Activated effector memory CD4-positive, alpha-beta T cell treated with Interleukin-2 at 50 U/mL for 16 hours (primary cell): ENCODE results near the gene MTFMT.
"Not testable (repeated sequence)": the region's sequence is repeated elsewhere in the genome, so short reads cannot be mapped to it uniquely, and the experiment has no call there.

Experiments used
- DNase-seq: peaks from one replicate; pipeline ENCODE4 v3.0.0-alpha.2; 2020

Gene MTFMT

DNA sequence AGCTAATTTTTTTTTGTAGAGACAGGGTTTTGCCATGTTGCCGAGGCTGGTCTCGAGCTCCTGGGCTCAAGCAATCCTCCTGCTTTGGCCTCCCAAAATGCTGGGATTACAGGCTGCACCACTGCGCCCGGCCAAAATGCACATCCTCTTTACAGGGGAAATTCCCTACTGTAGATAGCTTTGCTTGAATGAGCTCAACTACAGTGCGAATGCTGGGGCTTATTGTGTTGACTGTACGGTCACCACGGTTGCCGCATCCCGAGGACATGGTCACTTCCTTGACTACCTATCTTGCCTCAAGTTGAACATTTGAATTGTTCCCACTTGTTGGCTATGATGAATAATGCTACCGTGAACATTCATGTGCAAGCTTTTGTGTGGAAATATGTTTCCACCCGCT is 5.3 kb upstream of the MTFMT start:
- DNase-seq, result no peak

DNA sequence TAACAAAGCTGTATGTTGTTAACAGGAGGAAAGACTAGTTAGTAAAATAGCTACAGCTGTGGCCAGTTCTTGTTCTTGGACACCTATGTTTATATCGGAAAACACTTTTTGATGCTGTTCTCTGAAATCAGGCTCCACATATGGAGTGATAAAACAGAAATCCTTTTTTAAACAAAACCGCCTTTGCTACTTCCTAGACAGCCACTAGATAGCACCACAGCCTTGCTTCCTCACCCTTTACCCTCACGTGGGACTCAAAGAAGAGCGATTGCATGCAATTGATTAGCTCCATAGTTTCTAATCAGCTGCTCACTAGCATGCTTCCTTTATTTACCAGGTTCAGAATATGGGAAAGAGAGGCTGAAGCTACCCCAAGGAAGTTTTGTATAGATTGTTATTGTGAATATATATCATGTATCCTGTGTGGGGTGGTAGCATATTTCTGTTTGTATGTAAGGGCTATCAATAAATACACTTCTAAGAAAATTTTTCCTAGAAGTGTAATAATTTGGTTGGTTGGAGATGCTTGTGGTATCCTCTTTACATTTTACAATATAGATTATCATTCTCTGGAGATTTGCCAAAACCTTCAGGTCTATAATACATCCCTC is 4.3 kb upstream of the MTFMT start:
- no peak for DNase-seq

DNA sequence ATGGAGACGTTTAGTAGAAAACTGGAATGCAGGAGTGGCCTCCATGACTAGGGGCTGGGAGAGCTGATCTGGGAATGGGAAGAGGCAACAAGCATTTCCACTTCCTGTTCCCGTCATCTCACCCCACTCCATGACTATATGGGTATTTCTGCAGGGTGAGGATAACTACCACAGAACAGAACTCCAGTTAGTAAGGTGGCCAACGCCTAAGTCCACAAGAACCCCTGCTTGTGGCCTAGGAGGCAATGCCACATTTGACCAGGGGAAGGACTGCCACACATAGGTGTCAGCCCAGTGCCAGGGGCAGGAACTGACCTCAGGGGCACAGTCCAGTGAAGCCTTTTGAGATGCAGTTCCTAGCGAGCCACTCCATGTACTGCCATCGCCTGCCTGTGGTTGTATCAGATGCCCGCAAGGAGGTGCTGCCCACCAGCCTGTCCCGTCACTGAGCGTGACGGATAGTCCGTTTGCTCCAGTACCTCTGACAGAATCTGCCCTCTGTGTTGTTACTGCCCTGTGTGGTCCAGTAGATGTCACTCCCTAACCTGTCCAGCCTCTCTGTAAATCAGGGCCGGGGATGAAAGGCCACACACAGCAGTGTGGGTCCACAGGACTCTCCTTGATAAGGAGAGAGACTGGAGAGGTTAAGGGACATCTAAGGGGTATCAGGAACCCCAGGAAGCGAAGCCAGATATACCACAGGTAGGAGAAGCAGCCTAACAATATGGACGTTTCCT is 3.5 kb upstream of the MTFMT start:
- DNase-seq, result no peak

DNA sequence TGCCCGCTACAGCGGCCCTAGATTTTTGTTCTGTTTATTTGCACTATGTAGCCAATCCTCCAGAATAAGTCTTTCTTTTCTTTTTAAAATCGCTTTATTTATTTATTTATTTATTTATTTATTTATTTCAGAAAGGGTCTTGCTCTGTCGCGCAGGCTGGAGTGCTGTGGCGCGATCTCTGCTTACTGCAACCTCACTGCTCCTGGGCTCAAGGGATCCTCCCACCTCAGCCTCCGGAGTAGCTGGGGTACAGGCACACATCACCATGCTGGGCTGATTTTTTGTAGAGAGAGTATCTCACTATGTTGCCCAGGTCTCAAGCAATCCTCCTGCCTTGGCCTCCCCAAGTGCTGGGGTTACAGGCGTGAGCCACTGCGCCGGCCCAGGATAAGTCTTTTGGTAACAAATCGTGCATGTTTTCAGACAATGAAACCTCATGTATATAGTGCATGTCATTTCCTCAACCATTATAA is 333 bp upstream of the MTFMT start:
- no peak for DNase-seq

DNA sequence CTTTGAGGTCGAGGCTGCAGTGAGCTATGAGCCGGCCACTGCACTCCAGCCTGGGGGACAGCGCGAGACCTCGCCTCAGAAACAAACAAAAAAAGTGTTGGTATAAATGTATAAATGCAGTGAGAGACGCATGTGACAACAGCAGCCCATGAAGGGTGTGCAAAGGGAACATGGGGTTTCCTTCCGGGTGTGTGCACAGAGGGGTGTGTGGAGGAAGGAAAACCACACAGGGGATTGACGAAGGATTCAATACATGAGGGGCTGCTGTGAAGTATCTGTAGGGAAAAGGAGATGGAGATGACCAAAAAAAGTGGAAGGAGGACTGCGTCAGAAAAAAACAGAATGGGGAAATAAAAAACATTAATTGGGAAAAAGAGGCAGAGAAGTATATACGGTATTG is 1.1 kb downstream of the MTFMT start:
- no peak for DNase-seq

DNA sequence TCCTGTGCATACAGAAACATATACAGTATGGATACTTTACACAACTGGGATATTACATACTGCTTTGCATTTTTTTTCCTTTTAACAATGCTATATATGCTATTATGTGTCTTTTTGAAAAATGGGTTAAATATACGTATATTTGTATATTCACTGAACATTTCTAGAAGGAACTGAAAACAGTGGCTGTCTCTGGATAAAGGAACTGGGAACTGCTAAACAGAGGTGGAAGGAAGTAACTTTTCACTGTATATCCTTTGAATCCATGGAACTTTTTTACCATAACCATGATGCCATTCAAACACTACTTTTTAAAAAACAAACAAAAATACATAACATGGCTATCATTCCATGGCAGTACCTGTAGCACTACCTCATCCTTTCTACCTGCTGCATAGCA is 1.8 kb downstream of the MTFMT start:
- no peak for DNase-seq

DNA sequence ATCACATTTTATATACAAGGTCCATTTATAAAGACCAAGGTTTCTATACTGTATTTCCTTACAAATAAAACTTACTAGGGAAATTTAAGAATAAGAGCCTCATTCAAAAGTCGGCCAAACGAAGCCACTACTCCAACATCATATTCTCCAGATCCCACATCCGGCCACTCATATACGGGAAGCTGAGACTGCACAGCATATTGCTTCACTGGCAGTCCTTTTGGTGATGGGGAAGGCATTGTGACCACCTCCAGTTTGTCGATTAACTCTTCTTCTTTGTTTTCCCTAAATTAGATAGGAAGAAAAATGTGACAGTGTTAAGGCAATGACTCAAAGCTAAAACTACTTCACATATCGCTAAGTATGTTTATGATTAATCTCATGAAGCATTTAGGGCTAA is 2.7 kb downstream of the MTFMT start:
- no peak for DNase-seq

DNA sequence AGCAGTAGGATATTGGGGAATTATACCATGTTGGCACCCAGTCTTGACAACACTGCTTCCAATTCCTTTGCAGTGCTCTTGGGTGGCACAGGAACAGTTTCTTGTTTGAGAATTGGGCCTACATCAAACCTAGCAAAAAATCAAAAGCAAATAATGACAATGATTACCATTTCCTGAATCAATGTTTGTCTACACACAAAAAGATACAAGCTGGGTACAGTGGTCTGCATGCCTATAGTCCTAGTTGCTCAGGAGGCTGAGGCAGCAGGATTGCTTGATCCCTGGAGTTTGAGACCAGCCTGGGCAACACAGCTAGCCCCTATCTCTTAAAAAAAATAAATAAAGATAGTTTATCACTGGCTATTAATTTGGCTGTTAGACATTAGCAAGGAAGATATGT is 8.0 kb downstream of the MTFMT start:
- DNase-seq, result no peak

DNA sequence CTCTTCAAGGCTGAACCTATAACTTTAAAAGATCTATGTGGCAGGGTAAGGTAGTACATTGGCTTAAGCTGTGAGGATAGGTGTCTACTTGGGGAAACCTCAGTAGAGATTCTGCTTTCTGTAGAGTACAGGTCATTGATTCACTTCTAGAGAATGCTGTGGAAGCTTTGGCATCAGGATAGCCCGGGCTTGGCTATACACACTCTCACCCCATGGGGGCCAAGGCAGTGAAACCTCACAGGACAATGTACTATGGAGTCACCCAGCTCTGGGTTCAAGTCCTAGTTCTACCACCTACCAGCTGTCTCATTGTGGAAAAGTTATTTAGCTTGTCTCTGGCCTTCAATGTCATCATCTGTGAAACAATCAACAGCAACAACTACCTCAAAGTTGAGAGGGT is 9.0 kb downstream of the MTFMT start:
- no peak for DNase-seq

DNA sequence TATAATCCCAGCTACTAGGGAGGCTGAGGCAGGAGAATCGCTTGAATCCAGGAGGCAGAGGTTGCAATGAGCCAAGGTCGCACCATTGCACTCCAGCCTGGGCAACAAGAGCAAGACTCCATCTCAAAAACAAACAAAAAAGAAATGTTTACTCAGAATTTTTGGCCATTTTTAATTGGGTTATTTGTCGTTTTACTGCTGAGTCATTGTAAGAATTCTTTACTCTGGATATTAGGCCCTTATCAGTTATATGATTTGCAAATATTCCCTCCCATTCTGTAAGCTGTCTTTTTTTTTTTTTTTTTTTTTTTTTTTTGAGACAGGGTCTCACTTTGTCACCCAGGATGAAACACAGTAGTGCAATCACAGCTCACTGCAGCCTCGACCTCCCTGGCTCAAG is 18.2 kb downstream of the MTFMT start:
- DNase-seq, result not testable (repeated sequence)

DNA sequence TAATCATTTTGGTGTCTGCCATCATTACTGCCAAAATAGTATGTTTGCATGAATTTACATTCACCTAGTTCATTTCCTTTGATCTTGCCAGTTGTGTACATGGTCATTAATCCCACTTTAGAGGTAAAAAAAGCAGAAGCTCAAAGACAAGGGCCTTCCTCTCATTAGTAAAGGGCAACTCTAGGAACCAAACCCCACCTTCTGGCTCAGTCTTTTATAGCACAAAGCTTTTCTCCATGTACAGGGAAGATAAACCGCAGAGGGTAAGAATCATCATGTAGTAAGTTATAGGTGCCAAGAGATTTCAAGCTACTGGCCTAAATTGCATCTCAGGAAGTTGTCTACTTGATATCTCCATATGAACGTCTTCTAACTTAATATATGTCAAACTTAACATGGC is 20.5 kb downstream of the MTFMT start:
- no peak for DNase-seq

DNA sequence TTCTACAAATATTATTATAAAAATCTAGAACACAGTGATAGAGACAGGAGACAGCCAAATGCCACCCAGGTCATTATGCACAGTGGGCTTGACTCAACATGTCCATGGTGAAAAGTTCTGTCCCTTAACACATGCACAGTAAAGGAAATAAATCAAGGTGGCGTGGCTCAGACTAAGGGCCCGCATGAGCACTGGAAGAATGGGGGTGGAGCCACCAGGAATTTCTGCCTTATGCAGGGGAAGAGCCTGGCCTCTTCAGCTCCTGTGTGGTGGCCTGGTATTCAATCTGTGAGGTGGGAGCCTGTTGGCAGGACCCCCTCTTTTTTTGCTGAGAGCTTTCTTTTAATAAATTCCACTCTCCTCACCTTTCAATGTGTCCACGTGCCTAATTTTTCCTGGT is 22.6 kb downstream of the MTFMT start:
- DNase-seq, result no peak

DNA sequence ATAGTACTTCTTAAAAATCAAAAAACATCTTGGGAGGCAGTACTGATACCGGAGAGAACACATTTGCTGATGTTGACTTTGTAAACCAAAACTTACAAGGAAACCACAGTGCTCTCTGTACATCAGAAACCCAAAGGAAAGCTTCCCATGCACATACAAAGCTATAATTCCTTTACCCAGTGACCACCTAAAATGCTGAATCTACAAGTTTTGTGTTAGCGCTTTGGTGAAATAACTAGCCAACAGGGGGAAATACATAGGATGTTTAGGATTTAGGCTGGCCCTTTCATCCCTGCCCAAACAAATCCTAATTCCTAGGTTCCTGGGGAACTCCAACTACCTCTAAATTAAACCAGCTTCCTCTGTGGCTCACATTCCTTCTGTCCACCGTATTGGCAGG is 24.4 kb downstream of the MTFMT start:
- no peak for DNase-seq

DNA sequence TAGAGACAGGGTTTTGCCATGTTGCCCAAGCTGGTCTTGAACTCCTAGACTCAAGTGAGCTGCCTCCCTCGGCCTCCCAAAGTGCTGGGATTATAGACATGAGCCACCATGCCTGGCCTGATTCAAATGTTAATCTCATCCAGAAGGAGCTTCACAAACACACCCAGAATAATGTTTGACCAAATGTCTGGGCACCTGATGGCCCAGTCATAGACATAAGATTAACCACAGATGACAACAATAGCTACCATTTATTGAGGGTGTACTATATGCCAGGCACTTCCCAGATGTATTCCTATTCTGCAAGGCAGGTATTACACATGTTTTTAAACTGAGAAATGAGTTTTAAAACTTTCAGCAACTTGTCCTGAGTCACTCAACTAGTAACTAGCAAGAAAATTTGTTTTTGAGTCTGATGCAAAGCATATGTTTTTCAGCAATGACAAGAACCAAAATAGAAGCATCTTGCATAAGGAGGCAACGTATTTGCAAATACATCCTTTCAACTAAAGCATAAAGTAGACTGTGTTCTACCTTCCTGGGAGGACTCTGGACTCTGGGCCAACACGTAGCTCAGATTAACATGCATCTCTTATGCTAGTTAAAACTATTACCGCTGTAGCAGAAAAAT is 31.6 kb downstream of the MTFMT start:
- no peak for DNase-seq

DNA sequence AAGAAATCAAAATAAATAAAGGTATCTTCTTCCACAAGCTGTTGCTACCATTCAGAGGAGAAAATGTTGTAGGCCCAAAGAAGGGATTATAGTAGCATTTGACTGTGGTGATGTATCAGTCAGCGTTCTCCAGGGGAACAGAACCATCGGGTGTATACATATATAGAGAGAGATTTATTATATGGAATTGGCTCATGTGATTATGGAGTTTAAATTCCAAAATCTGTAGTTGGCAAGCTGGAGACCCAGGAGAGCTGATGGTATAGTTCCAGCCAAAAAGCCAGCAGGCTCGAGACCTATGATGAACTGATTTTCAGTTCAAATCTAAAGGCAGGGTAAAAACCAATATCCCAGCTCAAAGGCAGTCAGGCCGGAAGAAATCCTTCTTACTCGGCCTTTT is 32.4 kb downstream of the MTFMT start:
- no peak for DNase-seq

DNA sequence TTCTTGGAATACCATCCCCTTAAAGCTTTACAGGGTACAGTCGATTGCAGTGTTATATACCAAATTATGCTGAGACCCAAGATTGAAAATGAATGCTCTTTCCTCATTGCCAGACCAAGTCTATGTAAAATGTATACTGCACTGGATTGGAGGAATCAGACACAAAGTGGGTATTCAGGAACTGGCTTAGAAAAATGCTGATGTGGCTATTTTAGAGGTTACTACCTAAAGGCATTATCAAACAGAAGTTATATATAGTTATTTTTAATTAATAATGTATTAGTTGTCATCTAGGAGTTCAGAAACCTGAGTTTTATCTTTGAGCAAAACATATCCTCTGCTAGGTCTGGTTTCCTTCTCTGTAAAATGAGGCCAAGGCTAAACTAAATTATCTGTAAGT is 36.1 kb downstream of the MTFMT start:
- no peak for DNase-seq

DNA sequence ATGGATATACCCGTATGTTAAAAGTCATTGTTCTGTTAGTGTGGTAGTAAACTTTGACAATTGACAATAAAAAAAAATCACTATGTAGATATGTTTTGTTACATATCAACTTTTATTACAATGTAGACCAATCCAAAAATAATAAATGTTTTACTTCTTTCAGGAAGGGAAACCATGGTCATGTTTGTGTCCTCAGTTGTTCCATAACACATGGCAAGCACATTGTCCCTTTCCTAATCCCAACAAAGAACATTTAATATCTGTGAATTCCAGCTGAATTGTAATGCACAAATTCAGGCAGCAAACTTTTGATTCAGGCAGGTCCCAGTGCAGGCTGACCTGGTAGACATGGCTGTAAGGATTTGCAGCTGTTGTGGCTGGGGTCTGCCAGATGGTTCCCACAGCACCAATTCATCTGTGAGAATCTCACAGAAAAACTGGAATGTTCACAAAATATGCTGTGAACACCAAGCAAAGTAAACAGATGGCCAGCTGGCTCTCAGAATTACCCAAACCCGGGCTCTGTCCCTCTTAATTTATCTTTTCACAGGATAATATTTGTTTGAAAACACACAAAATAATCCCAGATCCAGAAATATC is 37.8 kb downstream of the MTFMT start:
- no peak for DNase-seq

DNA sequence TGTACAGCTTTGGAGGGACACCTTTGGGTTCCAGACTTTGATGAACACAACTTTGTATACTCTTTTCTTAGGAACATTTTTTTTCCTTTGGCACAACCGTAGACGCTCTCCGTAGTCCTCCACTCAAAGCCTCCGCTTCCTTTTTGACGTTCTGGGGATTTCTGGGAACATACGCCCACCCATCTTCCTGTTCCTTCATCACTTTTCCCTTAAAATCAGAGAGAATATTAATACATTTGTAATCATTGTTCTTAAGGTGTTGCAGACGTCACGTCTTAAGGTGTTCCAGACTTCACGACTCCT is 39.3 kb downstream of the MTFMT start:
- no peak for DNase-seq

DNA sequence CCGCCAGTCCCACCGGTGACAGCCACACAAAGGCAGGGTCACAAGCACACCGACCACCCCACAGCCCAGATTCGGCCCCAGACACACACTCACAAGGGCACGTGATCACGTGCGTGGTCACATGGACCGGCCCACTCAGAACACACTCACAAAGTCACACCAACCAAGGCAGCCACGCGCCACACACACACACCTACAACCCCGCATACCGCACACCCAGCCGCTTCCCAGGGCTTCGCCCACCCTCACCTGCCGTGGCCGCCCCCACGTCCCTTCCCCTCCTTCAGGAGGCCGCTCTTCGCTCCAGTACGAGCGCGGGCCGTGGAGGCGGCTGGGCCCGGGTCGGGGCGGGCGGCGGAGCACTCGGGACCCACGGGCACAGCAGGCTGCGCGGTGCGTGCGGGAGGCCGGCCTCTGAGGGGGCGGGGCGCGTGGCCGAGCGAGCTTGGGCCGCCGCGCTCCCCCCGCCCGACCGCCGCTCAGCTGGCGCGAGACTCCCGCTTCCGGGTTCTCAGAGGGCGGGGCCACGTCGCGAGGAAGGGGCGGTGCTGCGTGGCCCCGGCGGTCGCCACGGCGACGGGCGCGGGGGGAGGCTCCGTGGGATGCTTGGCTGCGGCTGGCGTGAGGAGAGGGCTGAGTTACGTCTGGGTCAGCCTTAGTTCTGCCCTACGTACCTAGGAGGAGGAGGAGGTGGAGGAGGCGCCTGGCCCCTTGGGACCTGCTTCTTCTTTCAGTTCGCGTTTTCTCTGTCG is 39.8 kb downstream of the MTFMT start, which contains the start of gene SPG21:
Gene SPG21 (minus strand): TSS at position 499 of the 752 bp plus-strand sequence. CDS start 6,345 bp downstream, outside the sequence.
- DNase-seq, result peak; percentile 88

DNA sequence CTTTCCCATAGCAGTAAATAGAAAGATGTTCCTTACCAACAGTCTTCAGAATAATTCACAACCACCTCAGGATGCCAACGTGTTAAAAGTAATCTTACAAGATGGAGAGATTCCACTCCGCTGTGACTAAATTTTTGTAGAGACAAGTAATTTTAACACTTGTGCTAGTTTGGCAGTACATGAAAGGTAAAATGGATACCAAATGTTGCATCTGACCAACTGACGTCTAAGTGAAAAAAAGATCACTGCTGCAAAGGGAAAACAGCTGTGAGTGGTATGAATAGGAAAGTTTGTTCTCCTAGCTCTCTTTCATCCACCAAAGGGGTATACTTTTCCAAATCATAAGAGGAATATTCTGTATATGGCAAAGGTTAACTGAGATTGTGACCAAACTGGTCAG is 42.3 kb downstream of the MTFMT start:
- DNase-seq, result no peak

DNA sequence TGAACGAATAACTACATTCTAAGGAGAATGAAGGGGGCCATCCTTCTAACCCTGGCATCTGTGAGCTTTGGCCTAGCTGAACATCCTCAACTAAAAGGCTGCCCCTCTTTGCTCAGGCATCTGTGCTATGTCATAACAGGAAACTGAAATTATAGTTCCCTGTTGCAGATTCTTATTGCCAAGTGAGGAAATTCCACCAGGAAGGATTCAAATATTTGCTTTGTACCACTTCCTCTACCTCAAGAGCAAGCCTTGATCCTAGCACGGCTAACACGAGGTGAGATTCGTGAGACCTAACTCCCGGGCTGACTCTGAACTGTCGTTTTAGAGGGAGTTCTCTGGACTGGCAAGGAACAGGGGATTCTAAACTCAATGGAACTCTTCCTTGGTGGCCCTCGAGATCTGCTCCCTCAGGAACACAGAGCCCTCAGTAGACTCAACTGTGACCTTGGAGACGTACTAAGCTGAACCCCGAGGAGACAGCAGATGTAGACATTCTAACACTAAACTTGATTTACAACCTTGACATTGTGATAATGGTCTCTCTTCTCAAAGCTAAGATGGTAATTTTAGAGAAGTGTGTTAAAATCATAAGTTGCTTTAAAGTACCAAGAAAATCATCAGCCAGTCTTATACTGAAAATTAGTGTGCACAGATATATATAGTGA is 43.9 kb downstream of the MTFMT start:
- DNase-seq, result no peak

DNA sequence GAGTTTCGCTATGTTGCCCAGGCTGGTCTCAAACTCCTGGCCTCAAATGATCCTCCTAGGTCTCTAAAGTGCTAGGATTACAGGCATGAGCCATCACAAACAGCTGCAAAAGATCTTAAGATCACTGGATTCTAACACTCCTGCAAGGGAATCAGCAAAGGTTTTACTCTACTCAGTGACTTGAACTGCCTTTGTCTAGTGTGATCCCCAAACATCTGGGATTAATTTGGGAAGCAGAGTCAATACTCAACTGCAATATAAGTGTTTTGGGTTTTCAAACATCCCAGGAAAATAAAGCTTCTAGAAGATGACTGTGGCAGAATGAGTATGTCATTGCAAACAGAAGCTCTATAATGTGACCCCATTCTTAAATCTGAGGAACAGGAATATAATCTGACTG is 47.0 kb downstream of the MTFMT start:
- DNase-seq, result no peak
